NOMO-1 treated with DMSO at 0.1 percent for 48 hours (cell line): ENCODE data around the gene MBD6.
"Not testable (repeated sequence)": the region's sequence is repeated elsewhere in the genome, so short reads cannot be mapped to it uniquely, and the experiment has no call there.

Experiments
- DNase-seq: peaks from one replicate; lab custom pipeline; 2025; ENCODE audit not compliant: unreplicated experiment; lab: John Stamatoyannopoulos, UW

MBD6 gene

DNA sequence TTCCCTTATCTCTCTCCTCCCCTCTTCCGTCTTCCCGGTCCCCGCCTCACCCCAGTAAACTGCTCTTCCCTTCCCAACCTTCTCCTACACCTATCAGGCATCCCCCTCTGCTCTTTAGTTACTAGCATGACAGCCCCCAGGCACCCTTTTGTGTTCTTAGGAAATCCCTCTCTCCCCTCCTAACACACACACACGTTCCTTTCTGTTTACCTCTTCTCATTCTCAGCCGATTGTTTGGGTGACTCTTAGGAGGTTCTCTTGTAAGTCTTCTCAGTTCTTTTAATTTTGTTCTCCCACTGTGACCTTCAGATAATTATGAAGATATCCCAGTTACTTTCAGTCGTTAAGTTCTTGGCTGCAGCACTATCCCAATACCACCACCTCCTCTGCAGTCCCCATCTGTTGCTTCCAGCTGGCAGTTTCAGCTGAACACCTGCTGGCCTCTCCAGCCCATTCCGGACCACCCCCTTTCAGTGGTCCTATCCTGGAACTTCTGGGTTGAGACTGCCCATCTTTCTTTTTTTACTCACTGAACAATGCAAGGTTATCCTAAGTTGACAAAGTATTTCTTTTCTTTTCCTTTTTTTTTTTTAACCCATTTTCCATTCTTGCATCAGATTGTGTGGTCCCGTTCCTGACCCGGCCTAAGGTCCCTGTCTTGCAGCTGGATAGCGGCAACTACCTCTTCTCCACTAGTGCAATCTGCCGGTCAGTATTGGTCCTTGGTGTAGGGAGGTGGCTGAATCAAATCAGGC is 34.0 kb upstream of the MBD6 start:
- no peak for DNase-seq

DNA sequence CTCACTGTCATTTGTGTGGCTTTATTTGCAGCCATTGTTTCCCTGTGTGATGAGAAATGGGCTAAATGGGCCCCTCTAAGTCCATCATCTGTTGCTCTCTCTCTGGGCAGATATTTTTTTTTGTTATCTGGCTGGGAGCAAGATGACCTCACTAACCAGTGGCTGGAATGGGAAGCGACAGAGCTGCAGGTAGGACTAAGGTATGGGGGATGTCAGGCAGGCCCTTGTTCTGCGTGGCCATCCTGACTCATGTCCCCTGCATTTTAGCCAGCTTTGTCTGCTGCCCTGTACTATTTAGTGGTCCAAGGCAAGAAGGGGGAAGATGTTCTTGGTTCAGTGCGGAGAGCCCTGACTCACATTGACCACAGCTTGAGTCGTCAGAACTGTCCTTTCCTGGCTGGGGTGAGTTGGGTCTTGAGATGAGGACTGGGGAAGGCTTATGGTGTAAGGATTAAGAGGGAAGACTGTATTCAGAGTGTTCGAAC is 33.4 kb upstream of the MBD6 start:
- DNase-seq, result no peak

DNA sequence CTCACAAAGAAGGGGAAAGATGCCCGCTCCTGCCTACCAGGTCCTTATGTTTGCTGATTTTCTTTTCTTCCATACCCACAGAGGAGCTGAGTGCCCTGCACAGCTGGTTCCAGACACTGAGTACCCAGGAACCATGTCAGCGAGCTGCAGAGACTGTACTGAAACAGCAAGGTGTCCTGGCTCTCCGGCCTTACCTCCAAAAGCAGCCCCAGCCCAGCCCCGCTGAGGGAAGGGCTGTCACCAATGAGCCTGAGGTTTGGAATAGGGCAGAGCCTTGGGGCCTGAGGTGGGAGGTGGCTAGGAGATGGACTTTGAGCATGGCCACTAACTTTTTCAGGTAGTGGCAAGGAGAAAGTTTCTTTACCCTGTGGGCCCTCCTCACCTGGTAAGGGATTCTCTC is 32.5 kb upstream of the MBD6 start:
- no peak for DNase-seq

DNA sequence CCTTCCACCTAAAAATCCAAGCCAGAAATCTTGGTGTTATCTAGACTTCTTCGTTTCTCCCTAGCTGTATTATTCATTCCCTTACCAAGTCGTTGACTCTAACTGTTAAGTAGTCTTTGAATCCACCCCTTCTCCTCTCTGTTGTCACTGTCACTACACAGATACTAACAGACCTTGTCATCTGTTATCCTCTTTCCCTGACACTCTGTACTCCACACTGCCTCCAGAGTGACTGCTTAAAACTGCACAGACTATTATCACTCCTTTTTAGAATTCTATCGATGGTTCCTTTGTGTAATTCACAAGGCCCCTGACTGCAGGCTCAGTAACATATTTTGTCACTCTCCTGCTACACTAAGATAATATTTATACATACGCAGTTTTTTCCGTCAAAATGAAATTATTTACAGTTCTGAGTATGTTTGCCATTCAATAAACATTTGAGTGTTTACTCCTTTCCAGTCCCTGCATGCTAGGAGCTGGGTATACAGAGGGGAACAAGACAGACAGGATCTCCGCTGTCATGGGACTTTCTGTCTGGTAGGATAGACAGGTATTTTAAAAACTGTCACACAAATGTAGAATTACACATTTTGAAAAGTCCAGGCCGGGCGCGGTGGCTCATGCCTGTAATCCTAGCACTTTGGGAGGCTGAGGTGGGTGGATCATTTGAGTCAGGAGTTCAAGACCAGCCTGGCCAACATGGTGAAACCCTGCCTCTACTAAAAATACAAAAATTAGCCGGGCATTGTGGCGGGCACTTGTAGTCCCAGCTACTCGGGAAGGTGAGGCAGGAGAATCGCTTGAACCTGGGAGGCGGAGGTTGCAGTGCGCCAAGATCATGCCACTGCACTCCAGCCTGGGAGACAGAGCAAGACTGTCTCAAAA is 31.0 kb upstream of the MBD6 start:
- peak; percentile 3 for DNase-seq

DNA sequence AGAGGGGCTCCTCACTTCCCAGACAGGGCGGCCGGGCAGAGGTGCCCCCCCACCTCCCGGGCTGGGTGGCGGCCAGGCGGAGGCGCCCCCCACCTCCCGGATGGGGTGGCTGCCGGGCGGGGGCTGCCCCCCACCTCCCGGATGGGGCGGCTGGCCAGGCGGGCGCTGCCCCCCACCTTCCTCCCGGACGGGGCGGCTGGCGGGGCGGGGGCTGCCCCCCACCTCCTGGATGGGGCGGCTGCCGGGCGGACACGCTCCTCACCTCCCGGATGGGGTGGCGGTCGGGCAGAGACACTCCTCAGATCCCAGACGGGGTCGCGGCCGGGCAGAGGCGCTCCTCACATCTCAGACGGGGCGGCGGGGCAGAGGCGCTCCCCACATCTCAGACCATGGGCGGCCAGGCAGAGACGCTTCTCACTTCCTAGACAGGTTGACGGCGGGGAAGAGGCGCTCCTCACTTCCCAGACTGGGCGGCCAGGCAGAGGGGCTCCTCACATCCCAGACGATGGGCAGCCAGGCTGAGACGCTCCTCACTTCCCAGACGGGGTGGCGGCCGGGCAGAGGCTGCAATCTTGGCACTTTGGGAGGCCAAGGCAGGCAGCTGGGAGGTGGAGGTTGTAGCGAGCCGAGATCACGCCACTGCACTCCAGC is 27.4 kb upstream of the MBD6 start:
- not testable (repeated sequence) for DNase-seq

DNA sequence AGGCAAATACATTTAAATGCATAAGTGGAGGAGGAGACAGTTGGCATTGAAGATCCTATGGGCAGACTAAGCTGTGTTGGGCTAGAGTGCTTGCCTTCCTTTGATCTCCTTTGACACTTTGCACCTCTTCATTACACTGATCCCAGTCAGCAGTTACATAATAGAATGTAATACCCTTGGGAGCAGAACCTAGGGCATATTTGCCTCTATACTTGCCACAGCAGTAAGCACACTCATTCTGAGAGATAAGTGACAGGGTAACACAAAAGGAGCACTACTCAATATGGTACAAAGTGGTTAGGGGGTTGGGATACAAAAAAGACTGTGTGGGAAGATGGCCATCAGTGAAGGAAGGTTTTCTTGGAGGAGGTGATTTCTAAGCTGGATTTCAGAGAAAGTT is 25.8 kb upstream of the MBD6 start:
- DNase-seq, result no peak

DNA sequence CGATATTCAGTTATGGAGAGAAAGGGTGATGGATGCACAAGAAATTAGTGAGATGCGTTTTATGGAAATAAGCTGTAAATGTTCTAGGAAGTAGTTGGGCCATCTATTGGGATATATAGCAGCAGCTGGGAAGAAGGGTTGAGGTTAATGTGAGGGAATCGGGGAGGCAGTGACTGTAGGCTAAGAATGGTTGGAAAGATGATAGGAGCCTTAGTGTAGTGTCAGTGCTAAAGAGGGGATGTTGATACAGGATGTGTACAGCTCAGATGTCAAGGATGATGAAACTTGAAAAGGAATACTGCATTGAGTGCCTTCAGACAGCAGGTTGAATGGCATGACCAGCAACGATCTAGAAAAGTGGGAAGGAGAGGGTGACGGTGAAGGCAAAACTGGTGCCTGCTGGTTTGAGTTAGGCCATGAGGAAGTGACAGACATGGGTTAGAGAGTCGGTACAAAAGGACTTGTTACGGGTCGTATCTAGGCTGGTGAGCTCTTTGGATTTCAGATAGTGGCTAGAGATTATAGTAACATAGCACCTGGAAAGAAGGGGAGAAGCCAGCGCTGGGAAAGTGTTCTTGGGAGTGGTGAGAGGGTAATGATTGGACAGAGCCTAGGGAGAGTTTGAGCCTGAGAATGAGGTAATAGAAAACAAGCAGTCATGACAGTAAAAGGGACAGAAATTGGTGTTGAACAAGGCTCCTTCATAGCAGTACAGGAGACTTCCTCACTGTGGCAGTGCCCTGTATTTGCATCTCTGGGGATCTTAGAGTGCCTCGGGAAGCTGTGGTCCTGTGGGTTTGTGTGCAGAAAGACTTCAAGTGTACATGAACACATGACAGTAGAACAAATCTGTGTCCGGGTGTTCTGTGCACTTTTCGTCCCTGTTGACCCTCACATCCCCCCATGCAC is 25.1 kb upstream of the MBD6 start:
- no peak for DNase-seq

DNA sequence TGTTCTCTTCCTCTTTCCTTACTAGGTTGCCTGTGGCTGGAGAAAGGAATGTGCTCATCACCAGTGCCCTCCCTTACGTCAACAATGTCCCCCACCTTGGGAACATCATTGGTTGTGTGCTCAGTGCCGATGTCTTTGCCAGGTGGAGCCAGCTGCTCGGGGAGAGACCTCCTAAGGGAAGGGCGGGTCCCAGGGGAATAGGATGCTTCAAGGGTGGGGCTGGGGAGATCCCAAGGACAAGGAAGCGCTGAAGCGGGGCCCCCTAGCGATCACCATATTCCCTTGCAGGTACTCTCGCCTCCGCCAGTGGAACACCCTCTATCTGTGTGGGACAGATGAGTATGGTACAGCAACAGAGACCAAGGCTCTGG is 24.5 kb upstream of the MBD6 start:
- no peak for DNase-seq

DNA sequence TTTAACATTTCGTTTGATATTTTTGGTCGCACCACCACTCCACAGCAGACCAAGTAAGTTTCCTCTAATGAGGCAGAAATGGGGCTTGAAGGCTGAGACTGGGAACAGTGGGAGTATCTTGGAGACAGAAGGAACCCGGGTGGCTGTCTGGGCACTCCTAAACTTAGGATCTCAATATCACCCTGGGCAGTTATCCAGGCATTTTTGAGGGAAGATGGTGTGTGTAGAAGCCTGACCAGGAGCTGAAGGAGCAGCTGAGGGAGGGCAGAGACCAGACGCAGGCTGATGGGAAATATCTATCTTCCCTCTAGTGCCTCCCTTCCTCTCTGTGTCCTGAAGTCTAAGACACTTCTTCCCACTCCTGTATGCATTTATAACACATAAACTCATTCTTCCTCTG is 24.1 kb upstream of the MBD6 start:
- DNase-seq, result no peak

DNA sequence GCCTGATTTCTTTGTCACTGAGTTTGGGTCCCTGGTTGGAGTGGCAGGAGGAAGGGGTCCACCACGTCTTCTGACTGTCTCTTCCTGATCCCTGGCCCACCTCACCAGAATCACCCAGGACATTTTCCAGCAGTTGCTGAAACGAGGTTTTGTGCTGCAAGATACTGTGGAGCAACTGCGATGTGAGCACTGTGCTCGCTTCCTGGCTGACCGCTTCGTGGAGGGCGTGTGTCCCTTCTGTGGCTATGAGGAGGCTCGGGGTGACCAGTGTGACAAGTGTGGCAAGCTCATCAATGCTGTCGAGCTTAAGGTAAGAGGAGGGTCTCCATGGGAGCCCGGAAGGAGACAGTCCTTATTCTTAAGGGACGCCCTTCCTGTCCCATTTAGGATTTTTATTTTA is 22.4 kb upstream of the MBD6 start:
- no peak for DNase-seq

DNA sequence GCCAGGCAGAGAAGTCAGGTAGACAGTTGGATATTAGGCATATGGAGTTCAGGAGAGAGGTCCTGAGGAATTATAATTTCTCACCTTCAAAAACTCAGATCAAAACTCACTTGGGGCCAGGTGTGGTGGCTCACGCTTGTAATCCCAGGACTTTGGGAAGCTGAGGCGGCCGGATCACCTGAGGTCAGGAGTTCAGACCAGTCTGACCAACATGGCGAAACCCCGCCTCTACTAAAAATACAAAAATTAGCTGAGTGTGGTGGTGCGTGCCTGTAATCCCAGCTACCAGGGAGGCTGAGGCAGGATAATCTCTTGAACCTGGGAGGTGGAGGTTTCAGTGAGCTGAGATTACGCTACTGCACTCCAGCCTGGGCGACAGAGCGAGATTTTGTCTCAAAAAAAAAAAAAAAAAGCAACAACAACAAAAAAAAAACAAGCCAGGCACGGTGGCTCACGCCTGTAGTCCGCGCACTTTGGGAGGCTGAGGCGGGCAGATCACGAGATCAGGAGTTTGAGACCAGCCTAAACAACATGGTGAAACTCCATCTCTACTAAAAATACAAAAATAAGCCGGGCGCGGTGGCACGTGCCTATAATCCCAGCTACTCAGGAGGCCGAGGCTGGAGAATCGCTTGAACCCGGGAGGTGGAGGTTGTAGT is 20.2 kb upstream of the MBD6 start:
- DNase-seq, result not testable (repeated sequence)

DNA sequence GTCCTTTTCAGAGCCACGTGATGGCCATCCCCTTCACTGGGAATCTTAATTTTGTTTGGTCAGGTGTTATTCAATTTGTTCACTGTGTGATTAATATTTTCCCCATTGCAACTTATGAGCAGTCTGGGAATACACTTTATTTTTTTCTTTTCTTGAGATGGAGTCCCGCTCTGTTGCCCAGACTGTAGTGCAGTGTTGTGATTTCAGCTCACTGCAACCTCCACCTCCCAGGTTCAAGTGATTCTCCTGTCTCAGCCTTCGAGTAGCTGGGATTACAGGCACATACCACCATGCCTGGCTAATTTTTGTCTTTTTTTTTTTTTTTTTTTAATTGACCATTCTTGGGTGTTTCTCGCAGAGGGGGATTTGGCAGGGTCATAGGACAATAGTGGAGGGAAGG is 16.1 kb upstream of the MBD6 start:
- DNase-seq, result not testable (repeated sequence)

DNA sequence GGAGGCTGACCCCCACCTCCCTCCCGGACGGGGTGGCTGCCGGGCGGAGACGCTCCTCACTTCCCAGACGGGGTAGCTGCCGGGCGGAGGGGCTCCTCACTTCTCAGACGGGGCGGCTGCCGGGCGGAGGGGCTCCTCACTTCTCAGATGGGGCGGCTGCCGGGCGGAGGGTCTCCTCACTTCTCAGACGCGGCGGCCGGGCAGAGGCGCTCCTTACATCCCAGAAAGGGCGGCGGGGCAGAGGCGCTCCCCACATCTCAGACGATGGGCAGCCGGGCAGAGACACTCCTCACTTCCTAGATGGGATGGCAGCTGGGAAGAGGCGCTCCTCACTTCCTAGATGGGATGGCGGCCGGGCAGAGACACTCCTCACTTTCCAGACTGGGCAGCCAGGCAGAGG is 14.8 kb upstream of the MBD6 start:
- DNase-seq, result not testable (repeated sequence)

DNA sequence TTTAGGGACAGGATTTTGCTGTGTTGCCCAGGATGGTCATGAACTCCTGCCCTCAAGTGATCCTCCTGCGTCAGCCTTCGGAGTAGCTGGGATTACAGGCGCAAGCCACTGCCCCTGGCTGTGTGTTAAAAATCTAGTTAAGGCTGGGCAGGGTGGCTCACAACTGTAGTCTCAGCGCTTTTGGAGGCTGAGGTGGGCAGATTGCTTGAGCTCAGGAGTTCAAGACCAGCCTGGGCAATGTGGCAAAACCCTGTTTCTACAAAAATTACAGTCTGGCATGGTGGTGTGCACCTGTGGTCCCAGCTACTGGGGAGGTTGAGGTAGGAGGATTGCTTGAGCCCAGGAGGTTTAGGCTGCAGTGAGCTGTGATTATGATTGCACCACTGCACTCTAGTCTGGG is 11.5 kb upstream of the MBD6 start:
- DNase-seq, result no peak

DNA sequence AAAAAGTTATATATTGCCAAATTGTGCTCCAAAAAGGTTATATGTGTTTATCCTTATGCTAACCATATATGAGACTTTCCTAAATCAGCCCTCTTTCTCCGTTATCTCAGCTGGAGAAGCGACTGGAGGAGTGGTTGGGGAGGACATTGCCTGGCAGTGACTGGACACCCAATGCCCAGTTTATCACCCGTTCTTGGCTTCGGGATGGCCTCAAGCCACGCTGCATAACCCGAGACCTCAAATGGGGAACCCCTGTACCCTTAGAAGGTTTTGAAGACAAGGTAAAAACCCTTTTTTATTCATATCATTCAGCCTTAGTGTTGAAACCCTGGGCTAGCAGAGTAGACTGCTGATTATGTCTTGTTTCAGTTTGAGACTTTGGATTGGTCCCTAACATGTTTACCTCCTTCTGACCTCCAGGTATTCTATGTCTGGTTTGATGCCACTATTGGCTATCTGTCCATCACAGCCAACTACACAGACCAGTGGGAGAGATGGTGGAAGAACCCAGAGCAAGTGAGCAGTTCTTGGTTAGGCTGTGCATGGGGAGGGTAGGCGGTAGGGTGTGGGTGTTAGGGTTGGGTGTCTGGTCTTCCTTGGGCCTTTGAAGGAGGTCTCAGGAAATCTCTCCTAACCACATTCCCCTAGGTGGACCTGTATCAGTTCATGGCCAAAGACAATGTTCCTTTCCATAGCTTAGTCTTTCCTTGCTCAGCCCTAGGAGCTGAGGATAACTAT is 10.9 kb upstream of the MBD6 start:
- no peak for DNase-seq

DNA sequence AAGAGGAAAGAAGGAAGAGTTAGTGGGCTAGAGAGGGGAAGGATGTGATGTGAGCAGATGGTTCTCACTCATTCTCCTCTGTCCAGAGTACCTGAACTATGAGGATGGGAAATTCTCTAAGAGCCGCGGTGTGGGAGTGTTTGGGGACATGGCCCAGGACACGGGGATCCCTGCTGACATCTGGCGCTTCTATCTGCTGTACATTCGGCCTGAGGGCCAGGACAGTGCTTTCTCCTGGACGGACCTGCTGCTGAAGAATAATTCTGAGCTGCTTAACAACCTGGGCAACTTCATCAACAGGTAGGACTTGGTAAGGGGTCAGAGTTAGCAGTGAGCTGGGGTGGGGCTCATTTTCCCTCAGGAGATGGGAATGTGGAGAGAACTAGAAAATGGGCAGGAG is 10.0 kb upstream of the MBD6 start:
- no peak for DNase-seq

DNA sequence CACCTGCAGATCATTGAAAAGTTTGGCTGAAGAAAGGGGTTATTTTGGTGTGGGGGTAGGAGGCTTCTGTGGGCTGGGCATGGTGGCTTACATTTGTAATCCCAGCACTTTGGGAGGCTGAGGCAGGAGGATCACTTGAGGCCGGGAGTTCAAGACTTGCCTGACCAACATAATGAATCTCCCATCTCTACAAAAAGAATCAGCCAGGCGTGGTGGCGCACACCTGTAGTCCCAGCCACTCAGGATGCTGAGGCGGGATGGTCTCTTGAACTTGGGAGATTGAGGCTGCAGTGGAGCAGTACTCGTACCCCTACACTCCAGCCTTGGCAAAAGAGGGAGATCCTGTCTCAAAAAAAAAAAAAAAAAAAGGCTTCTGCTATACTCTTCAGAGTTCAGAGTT is 9.4 kb upstream of the MBD6 start:
- no peak for DNase-seq

DNA sequence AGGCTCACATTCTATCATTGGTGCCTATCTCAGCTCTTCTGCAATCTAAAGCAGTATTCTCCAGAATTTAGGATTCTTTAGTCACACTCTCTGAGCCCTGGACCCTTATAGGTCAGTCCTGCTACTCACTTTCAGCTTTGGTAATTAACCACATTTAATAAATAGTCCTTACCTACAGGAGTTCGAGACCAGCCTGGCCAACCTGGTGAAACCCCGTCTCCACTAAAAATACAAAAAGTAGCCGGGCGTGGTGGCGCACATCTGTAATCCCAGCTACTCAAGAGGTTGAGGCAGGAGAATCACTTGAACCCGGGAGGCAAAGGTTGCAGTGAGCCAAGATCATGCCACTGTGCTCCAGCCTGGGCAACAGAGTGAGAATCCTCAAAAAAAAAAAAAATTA is 8.9 kb upstream of the MBD6 start:
- not testable (repeated sequence) for DNase-seq

DNA sequence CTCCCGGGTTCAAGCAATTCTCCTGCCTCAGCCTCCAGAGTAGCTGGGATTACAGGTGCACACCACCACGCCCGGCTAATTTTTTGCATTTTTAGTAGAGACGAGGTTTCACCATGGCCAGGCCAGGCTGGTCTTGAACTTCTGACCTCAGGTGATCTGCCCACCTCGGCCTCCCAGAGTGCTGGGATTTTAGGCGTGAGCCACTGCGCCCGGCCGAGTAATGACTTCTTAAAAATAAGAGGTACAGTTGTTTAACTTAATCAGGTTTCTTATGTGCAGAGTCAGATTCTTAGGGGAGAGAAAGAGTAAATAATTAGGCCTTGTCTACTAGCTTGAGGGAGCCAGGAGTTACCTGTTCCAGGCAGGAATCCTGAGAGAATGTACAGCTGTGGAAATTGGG is 8.4 kb upstream of the MBD6 start:
- DNase-seq, result not testable (repeated sequence)
